Measurements from ENCODE around the gene PAX8. TPM values are rescaled to one million over a fixed set of nuclear protein-coding genes. Genes with fewer than 3 reads are reported as not detected.
"Not testable (repeated sequence)": the region's sequence is repeated elsewhere in the genome, so short reads cannot be mapped to it uniquely, and the experiment has no call there.

The PAX8 gene
- total RNA-seq, 3 donors from 2014 or later: under 0.01 to 2.6 (median 1.0) TPM

DNA sequence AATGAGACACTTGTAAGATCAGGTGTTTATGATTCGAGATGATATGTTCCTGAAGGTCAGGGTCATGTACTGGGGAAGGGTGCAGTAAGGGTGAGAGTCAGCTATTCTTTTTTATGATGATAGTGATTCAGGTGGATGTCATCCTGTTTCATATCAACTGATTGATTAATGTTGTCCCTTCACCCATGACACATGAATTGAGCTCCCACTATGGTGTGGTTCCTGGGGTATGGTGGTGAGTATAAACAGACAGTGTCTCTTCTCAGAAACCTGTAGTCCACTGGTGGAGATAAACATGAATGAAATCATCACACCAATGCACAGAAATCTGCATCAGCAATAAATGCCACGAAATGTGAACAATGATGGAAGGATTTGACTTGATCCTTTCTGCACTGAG, 37.4 kb upstream of the PAX8 start:
- Histone ChIP-seq H3K4me1 (no peaks in the 10 kb centered on the region), H3K9me3 (no peaks in the 10 kb centered on the region), H3K36me3 (no peaks in the 10 kb centered on the region), H3K4me3 (no peak overlapping the region), H3K27me3 (no peaks in the 10 kb centered on the region), H3K27ac (no peak overlapping the region)
- TF ChIP-seq POLR2AphosphoS5 (IDR thresholded peaks at IDR 0.05) (no peak), POLR2A (IDR thresholded peaks at IDR 0.05) (no peak)
- TF ChIP-seq, protein P1, sequence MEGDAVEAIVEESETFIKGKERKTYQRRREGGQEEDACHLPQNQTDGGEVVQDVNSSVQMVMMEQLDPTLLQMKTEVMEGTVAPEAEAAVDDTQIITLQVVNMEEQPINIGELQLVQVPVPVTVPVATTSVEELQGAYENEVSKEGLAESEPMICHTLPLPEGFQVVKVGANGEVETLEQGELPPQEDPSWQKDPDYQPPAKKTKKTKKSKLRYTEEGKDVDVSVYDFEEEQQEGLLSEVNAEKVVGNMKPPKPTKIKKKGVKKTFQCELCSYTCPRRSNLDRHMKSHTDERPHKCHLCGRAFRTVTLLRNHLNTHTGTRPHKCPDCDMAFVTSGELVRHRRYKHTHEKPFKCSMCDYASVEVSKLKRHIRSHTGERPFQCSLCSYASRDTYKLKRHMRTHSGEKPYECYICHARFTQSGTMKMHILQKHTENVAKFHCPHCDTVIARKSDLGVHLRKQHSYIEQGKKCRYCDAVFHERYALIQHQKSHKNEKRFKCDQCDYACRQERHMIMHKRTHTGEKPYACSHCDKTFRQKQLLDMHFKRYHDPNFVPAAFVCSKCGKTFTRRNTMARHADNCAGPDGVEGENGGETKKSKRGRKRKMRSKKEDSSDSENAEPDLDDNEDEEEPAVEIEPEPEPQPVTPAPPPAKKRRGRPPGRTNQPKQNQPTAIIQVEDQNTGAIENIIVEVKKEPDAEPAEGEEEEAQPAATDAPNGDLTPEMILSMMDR (IDR thresholded peaks at IDR 0.05): no peak
- intact Hi-C loops (cut with DNase I; ENCODE audit: low total_unique reads): no loop called here
- no peak for DNase-seq (ENCODE audit: low spot score in 2 of 2)

DNA sequence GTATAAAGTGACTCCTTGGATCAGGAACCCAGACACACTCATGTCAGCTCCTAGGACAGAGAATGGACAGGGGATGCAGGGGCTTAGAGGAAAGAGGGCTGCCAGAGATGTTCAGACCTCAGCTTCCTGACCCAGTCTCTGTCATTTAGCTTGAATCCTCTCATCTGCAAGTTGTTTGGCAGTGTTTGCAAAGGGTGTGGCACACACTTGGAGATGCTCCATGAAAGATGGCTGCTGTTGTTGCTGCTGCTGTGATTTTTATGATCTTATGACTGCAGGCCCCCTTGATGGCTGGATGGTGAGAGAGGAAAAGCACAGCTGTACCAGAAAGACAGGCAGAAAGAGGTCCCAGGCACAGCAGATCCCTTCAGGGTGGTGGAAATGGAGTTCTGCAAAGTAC, 35.9 kb upstream of the PAX8 start:
- not testable (repeated sequence) for H3K27me3 ChIP-seq

DNA sequence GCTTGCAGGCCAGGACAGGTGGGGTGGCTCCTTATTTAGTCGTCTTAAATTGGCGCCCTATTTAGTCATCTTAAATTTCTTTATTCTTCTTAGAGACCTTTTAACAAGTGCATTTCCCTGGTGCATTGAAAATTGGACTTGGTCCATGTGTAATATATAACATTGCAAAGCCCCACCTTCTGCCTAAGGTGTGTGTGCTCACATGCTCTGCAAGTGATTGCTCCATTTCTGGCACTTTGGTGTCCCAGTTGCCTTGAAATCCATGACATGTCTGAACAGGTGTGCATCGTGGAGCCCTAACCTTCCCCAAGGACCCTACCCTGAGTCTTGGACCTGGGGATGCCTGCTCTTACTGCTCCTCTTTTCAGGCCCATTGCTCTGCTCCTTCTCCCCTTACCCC, 35.5 kb upstream of the PAX8 start:
- H3K4me3 ChIP-seq; H3K36me3 ChIP-seq; H3K27me3 ChIP-seq; intact Hi-C loops (cut with DNase I; ENCODE audit: low total_unique reads); H3K4me1 ChIP-seq; DNase-seq (ENCODE audit: low spot score in 2 of 2); H3K9me3 ChIP-seq; H3K27ac ChIP-seq: not testable (repeated sequence)

More for the DNA sequence above, 35.9 kb upstream of the PAX8 start:
- DNase-seq (ENCODE audit: low spot score in 2 of 2); H3K4me1 ChIP-seq; H3K27ac ChIP-seq; H3K36me3 ChIP-seq; H3K9me3 ChIP-seq; intact Hi-C loops (cut with DNase I; ENCODE audit: low total_unique reads); H3K4me3 ChIP-seq: not testable (repeated sequence)

DNA sequence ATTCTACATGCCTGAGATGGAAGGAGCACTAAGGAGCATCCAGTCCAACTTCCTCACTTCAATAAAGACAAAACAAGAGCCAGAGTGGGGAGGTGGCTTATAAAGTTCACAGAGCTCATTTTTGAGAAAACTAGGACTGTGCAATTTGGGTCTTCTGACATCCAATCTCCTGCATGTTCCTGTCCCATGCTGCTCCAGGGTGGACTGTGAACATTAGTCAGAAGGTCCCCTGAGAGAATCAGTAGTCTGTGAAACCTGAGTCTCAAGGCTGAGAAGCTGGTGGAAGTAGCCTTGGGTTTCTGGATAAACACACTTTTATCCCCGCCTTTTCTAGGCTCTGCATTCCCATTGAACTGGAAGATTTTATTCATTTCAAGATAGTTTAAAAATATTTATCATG, 33.1 kb upstream of the PAX8 start:
- H3K36me3 ChIP-seq; H3K27me3 ChIP-seq; H3K4me1 ChIP-seq; H3K4me3 ChIP-seq; H3K27ac ChIP-seq; DNase-seq (ENCODE audit: low spot score in 2 of 2); H3K9me3 ChIP-seq; intact Hi-C loops (cut with DNase I; ENCODE audit: low total_unique reads): not testable (repeated sequence)

- H3K4me3 ChIP-seq; H3K9me3 ChIP-seq; intact Hi-C loops (cut with DNase I; ENCODE audit: low total_unique reads); H3K36me3 ChIP-seq; H3K27ac ChIP-seq; H3K27me3 ChIP-seq; H3K4me1 ChIP-seq; DNase-seq (ENCODE audit: low spot score in 2 of 2): not testable (repeated sequence)
Observed at GRCh38 chr2:113311191-113311590, 32.5 kb upstream of the PAX8 start.

GRCh38 chr2:113309655-113310387, 31.1 kb upstream of the PAX8 start:
- Histone ChIP-seq H3K9me3 (no peaks in the 10 kb centered on the region), H3K27me3 (no peaks in the 10 kb centered on the region), H3K4me3 (no peak overlapping the region), H3K4me1 (no peaks in the 10 kb centered on the region), H3K36me3 (no peaks in the 10 kb centered on the region), H3K27ac (no peak overlapping the region)
- DNase-seq (ENCODE audit: low spot score in 2 of 2): no peak
- TF ChIP-seq, protein P1 (IDR thresholded peaks at IDR 0.05): no peak
- no peak for TF ChIP-seq POLR2A (IDR thresholded peaks at IDR 0.05)
- TF ChIP-seq POLR2AphosphoS5 (IDR thresholded peaks at IDR 0.05): no peak
- intact Hi-C loops (cut with DNase I; ENCODE audit: low total_unique reads): loop anchor here (2.0 kb wide), 1 partner anchor 27 kb away; no protein-coding TSS in a partner anchor

GRCh38 chr2:113308784-113309183, 30.1 kb upstream of the PAX8 start:
- not testable (repeated sequence) for H3K4me1 ChIP-seq
- intact Hi-C loops (cut with DNase I; ENCODE audit: low total_unique reads): loop anchor here (2.0 kb wide), 1 partner anchor 26 kb away; no protein-coding TSS in a partner anchor

GRCh38 chr2:113306207-113306606, 27.5 kb upstream of the PAX8 start:
- H3K4me3 ChIP-seq; intact Hi-C loops (cut with DNase I; ENCODE audit: low total_unique reads); H3K27ac ChIP-seq; DNase-seq (ENCODE audit: low spot score in 2 of 2); H3K27me3 ChIP-seq; H3K4me1 ChIP-seq; H3K9me3 ChIP-seq; H3K36me3 ChIP-seq: not testable (repeated sequence)

More at GRCh38 chr2:113308784-113309183, 30.1 kb upstream of the PAX8 start:
- not testable (repeated sequence) for H3K4me3 ChIP-seq; H3K36me3 ChIP-seq; H3K27me3 ChIP-seq; H3K27ac ChIP-seq; DNase-seq (ENCODE audit: low spot score in 2 of 2); H3K9me3 ChIP-seq

DNA sequence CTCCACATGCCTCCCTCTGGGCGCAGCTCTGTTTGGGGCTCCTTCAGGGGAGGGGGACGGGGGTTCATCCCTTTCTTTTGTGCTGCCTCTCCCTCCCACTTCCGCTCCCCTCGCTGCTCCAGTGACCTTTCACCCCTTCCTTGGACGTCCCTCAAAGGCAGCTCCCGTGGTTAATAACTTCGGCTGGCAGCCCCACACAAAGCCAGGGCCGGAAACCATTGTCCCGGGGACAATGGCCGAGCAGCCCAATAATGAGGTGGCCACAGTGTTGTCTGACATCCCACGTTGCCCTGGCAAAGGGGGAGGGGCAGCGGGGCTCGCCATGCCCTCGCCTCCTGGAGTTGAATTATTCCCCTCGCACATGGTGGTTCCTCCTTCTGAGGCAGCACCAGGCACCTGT, 27.0 kb upstream of the PAX8 start:
- H3K9me3 ChIP-seq; H3K4me1 ChIP-seq; H3K36me3 ChIP-seq; H3K27me3 ChIP-seq; H3K27ac ChIP-seq; intact Hi-C loops (cut with DNase I; ENCODE audit: low total_unique reads); DNase-seq (ENCODE audit: low spot score in 2 of 2); H3K4me3 ChIP-seq: not testable (repeated sequence)
